GM18870 (cell line): ENCODE measurements around the gene ZNF217.
"Not testable (repeated sequence)": the region's sequence is repeated elsewhere in the genome, so short reads cannot be mapped to it uniquely, and the experiment has no call there.

Source experiments
- ATAC-seq: cut with Tn5 transposase; IDR thresholded peaks from one replicate; pipeline ENCODE4 v1.9.1; 2021; ENCODE audit warnings: moderate library complexity; ENCODE audit not compliant: unreplicated experiment

Gene ZNF217

GRCh38 chr20:53593466-53594007, at the start of gene ZNF217:
Gene ZNF217, minus strand, starts transcription at chr20:53593839. Its CDS starts 11,013 bp downstream, at chr20:53582826.
- not testable (repeated sequence) for ATAC-seq

GRCh38 chr20:53643031-53643832, 49.6 kb upstream of the ZNF217 start:
- peak; percentile 96 for ATAC-seq

- peak; percentile 47 for ATAC-seq
These were observed 48.8 kb upstream of the ZNF217 start for GRCh38 chr20:53642196-53643030.

GRCh38 chr20:53639647-53640440, 46.2 kb upstream of the ZNF217 start:
- ATAC-seq = no peak

GRCh38 chr20:53639128-53639527, 45.5 kb upstream of the ZNF217 start:
- ATAC-seq = no peak

- ATAC-seq = not testable (repeated sequence)
These were observed 43.7 kb upstream of the ZNF217 start for GRCh38 chr20:53637310-53637709.

GRCh38 chr20:53636540-53637097, 43.0 kb upstream of the ZNF217 start:
- ATAC-seq = no peak

- no peak for ATAC-seq
These were observed 41.6 kb upstream of the ZNF217 start for GRCh38 chr20:53635221-53635620.

GRCh38 chr20:53631909-53632662, 38.4 kb upstream of the ZNF217 start:
- ATAC-seq = no peak

- no peak for ATAC-seq
These were observed 35.8 kb upstream of the ZNF217 start for GRCh38 chr20:53629436-53629835.

- not testable (repeated sequence) for ATAC-seq
These were observed 35.1 kb upstream of the ZNF217 start for GRCh38 chr20:53628758-53629157.

- ATAC-seq = no peak
These were observed 34.4 kb upstream of the ZNF217 start for GRCh38 chr20:53628076-53628475.

- ATAC-seq = not testable (repeated sequence)
These were observed 33.4 kb upstream of the ZNF217 start for GRCh38 chr20:53627001-53627400.

- no peak for ATAC-seq
These were observed 32.9 kb upstream of the ZNF217 start for GRCh38 chr20:53626584-53626983.

GRCh38 chr20:53625311-53626129, 31.9 kb upstream of the ZNF217 start:
- ATAC-seq = no peak

- not testable (repeated sequence) for ATAC-seq
These were observed 31.2 kb upstream of the ZNF217 start for GRCh38 chr20:53624927-53625250.

GRCh38 chr20:53623454-53624211, 30.0 kb upstream of the ZNF217 start:
- ATAC-seq = no peak

- ATAC-seq = no peak
These were observed 29.5 kb upstream of the ZNF217 start for GRCh38 chr20:53623134-53623453.
